Right ventricle myocardium inferior (tissue), 1 donor: Measurements from ENCODE around the gene SHISA5. TPM values are rescaled to one million over a fixed set of nuclear protein-coding genes. Genes with fewer than 3 reads are reported as not detected.

Experiments used
- ATAC-seq: fragments of 200-7000 bp; cut with Tn5 transposase; one replicate; pipeline ENCODE4 v1.9.1; 2020; ENCODE audit warnings: mild to moderate bottlenecking, moderate library complexity
- DNase-seq: peaks from one replicate; pipeline ENCODE4 v3.0.0; 2021; ENCODE audit errors: missing footprints
- intact Hi-C: fragments of 100-400 bp; cut with DNase I; formaldehyde crosslinking; loops from one replicate; pipeline ENCODE4 v1.11.0; 2022
- total RNA-seq: library from RNA; stranded (reverse); fragmentation: NEBNext Ultra II Directional; extraction: Animal tissue kit (Norgen Biotek cat#: 25700); gene quantifications from one replicate; pipeline ENCODE4 v1.2.1, GENCODE V29; 2021
- donor health status: DM: no; HTN: yes; CAD: no; lungs with severe emphysema.

The SHISA5 gene
- total RNA-seq, 1 donor from 2014 or later = 57.3 TPM

- peak; percentile 99 for ATAC-seq
- peak; percentile 99 for DNase-seq
- intact Hi-C loops = no loop called here
Measured at GRCh38 chr3:48439820-48440589, 64.0 kb downstream of the SHISA5 start, which contains the start of the genes CCDC51 and TMA7. TSS of gene CCDC51 (minus strand) at chr3:48440119. CDS start at chr3:48435128, 4,991 bp downstream. TSS of gene TMA7 (plus strand) at chr3:48440257. CDS start at chr3:48440297, 40 bp downstream.

GRCh38 chr3:48437812-48438211 lies 66.2 kb downstream of the SHISA5 start:
- no peak for DNase-seq

GRCh38 chr3:48436855-48437254 lies 67.1 kb downstream of the SHISA5 start:
- intact Hi-C loops = loop anchor here (1.0 to 2.0 kb wide), 3 partner anchors 36 to 242 kb away; no protein-coding TSS in a partner anchor
- DNase-seq (no peak), ATAC-seq (no peak)

More at GRCh38 chr3:48437812-48438211, 66.2 kb downstream of the SHISA5 start:
- intact Hi-C loops = loop anchor here (2.0 kb wide), 1 partner anchor 243 kb away; no protein-coding TSS in a partner anchor
- ATAC-seq = no peak

GRCh38 chr3:48436477-48436787 lies 67.5 kb downstream of the SHISA5 start:
- DNase-seq = no peak
- intact Hi-C loops = loop anchor here (1.0 to 2.0 kb wide), 3 partner anchors 35 to 242 kb away; no protein-coding TSS in a partner anchor
- no peak for ATAC-seq

- intact Hi-C loops = loop anchor here (1.0 to 2.0 kb wide), 3 partner anchors 35 to 241 kb away; no protein-coding TSS in a partner anchor
- ATAC-seq (peak; percentile 55), DNase-seq (peak; percentile 90)
Measured at GRCh38 chr3:48435774-48436476, 68.0 kb downstream of the SHISA5 start.

- intact Hi-C loops = no loop called here
- DNase-seq (no peak), ATAC-seq (no peak)
Measured at GRCh38 chr3:48435223-48435595, 68.8 kb downstream of the SHISA5 start.

GRCh38 chr3:48434591-48435222 lies 69.3 kb downstream of the SHISA5 start:
- intact Hi-C loops = no loop called here
- no peak for DNase-seq
- no peak for ATAC-seq

GRCh38 chr3:48433472-48434118 lies 70.4 kb downstream of the SHISA5 start:
- no peak for DNase-seq

GRCh38 chr3:48432411-48433371 lies 71.3 kb downstream of the SHISA5 start:
- intact Hi-C loops = no loop called here
- DNase-seq (no peak), ATAC-seq (no peak)

More at GRCh38 chr3:48433472-48434118, 70.4 kb downstream of the SHISA5 start:
- intact Hi-C loops = no loop called here
- no peak for ATAC-seq

GRCh38 chr3:48431224-48432029 lies 72.5 kb downstream of the SHISA5 start:
- DNase-seq (no peak), ATAC-seq (no peak)
- intact Hi-C loops = no loop called here

GRCh38 chr3:48430708-48431101 lies 73.3 kb downstream of the SHISA5 start:
- ATAC-seq (no peak), DNase-seq (no peak)
- intact Hi-C loops = no loop called here

GRCh38 chr3:48429960-48430707 lies 73.8 kb downstream of the SHISA5 start, which contains the start of gene PLXNB1:
TSS of gene PLXNB1 (minus strand) at chr3:48430086. CDS start at chr3:48424611, 5,475 bp downstream.
- DNase-seq = no peak
- intact Hi-C loops = no loop called here
- ATAC-seq = no peak

- DNase-seq (peak; percentile 83), ATAC-seq (peak; percentile 23)
- intact Hi-C loops = no loop called here
Measured at GRCh38 chr3:48429317-48429959, 74.5 kb downstream of the SHISA5 start.

GRCh38 chr3:48428572-48429316 lies 75.2 kb downstream of the SHISA5 start:
- DNase-seq (no peak), ATAC-seq (peak; percentile 0)
- intact Hi-C loops = no loop called here

GRCh38 chr3:48428088-48428571 lies 75.8 kb downstream of the SHISA5 start:
- DNase-seq = no peak
- ATAC-seq = no peak
- intact Hi-C loops = no loop called here
